Measurements from ENCODE around the gene DCANP1.

The DCANP1 gene

DNA sequence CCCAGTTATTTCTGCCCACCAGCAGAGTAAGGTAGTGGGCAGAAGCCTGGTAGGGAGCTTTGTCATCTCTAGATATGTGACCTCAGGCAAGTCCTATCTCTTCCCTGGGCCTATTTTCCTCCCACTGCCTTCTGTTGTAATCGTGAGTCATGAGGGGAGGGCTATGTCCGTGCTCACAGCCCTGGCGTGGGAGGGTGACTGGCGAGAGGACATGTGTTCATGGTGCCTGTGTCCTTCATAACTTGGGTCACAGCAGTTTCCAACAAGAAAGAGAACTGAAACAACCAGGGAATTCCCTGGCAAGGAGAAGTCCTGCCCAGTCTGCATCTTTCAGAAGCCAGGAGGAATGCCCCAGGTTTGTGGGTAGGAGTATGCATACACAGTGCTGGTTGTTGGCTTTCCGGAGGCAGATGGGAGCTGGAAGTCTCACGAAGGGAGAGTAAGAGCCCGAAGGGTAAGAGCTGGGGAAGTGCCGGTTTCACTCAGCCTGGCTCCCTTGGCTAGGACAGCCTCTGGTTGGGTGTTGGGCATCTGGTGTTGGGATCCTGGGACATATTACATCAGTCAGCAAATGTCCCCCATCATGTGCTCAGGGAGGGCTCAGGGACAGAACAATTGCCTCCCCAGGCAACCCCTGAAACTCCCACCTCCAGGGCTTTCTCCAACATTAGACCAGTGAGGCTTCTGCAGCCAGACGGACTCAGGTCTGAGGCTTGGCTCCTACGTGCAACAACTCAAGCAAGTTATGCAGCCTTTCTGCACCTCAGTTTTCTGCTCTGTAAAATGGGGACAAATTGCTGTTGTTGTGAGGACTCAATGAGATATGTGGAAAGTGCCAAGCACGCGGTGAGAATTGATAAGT, 9.3 kb upstream of the DCANP1 start:
- DNase-seq = no peak

- DNase-seq = no peak
Observed at GRCh38 chr5:135455876-135456237, 8.7 kb upstream of the DCANP1 start.

- DNase-seq = no peak
Observed at GRCh38 chr5:135454946-135455345, 7.8 kb upstream of the DCANP1 start.

GRCh38 chr5:135453613-135454012, 6.5 kb upstream of the DCANP1 start:
- DNase-seq = no peak

GRCh38 chr5:135452321-135453030, 5.3 kb upstream of the DCANP1 start, which contains the start of gene TIFAB:
TSS of gene TIFAB (minus strand) at chr5:135452351. CDS start at chr5:135449939, 2,412 bp downstream.
- peak; percentile 23 for DNase-seq

- DNase-seq = no peak
Observed at GRCh38 chr5:135451581-135452320, 4.6 kb upstream of the DCANP1 start.

DNA sequence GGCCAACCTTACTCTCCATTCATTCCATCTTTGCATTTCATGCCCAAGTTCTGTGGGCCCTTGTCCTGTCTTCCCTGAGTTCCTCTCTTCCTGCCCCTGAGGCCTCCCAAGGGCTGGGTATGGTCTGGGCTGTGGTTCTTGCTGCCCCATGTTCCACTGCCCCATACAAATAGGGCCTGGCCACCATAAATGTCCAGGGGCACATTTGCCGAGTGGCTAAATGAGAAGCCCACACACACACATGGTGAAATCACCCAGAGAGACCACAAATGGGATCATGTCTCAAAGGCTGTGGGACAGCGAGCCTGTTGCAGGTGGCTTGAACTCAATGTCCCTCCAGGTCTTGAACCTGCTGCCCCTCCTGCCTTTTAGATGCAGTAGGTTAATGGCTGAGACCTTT, 3.8 kb upstream of the DCANP1 start:
- DNase-seq = no peak

DNA sequence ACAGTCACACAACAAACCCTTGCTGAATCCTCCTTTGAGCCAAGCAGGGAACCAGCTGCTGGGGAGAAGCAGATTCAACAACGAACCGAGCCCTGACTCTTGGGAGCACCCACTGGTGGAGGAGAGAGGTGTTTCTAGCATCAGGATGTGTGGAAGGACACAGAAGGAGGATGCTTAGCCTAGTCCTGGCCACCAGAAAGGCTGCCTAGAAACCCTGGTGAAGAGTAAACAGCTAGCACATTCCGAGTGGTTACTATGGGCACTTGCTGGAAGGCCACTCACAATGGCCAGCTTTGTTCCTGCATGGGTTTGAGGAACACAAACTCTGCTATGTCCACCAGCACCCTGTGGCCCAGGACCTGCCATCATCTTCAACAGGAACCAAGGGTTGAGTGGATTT, 3.2 kb upstream of the DCANP1 start:
- DNase-seq = no peak

DNA sequence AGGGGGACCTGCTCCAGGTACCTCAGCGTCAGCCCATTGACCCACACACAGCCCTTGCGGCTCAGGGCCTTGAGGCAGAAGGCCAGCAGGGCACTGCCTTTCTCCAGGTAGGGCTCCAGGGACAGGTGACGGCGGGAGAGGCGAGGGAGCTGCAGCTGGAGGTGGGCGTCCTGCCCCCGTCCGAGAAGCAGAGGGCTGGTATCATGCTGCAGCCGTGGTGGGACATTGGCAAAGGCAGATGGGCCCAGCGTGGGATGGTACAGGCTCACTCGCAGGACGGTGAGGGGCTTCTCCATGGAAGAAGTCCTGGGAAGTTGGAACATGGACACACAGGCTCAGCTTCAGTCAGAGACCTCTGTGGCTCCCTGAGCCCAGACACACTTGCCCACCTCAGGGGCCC, 2.5 kb upstream of the DCANP1 start:
- DNase-seq = no peak

GRCh38 chr5:135448791-135449507, 1.8 kb upstream of the DCANP1 start:
- DNase-seq = no peak

DNA sequence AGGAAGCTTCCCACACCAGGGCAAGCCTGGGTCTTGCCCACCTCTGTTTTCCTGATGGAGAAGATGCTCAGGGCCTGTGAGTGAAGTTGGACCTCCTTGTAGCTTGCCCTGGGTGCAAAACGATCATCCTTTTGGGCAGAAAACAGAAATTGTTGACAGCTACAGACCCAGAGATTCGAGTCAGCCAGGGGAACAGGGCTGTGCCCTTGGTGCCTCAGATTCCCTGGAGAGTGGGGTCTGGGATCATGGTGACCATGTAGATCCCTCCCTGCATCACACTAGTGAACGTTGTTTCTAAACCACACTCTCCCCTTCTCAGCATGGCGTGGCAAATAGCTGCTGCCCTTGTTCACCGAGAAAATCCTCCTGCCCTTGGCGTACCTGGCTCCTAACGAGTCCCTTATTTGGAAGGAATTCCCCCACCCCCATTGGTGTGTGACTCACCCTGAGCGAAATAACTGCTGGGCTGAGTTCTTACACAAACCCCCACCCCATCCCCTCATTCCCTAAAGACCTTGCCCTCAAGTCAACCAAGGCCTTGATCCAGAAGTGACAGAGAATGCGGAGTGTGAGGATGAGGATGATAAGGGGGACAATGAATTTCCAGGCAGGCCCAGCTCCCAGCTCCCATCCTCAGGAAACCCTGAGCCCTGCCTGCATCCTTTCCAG, 1.1 kb upstream of the DCANP1 start:
- DNase-seq = no peak

DNA sequence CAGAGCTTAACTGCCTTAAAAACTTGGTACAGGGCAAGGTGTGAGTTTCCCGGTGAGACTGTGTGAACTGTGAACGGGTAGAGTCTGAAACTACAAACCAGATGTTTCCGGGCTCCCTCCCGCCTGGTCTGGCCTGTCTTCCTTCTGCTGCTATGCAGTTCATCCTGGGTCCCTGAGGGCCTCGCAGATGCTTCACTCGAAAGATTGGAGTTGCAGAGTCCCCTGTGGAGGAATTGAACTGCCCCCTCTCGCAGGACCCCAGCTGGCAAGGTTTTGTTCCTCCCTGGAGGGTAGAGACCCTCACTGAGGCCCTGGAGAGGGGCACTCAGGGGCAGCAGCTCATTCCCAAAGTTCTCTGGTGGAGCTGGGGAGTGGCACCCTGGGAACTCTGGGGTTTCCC, 533 bp downstream of the DCANP1 start:
- no peak for DNase-seq

GRCh38 chr5:135446206-135446605, 942 bp downstream of the DCANP1 start:
- DNase-seq = no peak

GRCh38 chr5:135445306-135445985, 1.7 kb downstream of the DCANP1 start:
- DNase-seq = no peak

- DNase-seq = no peak
Observed at GRCh38 chr5:135444881-135445280, 2.3 kb downstream of the DCANP1 start.

DNA sequence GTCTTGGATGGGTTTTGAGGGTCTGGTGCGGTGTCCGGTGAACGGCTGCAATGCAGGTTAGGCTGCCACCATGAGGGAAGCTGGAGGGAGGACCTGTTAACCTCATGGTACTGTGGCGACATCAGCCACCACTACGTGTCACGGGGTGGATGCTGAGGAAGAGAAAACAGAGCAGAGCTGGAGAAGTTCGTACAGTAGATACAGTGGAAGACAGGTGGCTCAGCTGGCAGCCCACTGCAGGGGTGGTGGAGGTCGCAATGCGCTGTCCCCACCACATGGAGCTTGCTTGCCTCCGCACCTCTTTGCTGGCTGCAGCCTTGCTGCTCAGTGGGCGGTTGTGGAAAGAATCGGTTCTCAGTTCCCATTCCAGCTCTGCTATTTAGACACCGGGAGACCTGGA, 2.8 kb downstream of the DCANP1 start:
- no peak for DNase-seq

GRCh38 chr5:135443161-135443960, 3.8 kb downstream of the DCANP1 start:
- DNase-seq = no peak

DNA sequence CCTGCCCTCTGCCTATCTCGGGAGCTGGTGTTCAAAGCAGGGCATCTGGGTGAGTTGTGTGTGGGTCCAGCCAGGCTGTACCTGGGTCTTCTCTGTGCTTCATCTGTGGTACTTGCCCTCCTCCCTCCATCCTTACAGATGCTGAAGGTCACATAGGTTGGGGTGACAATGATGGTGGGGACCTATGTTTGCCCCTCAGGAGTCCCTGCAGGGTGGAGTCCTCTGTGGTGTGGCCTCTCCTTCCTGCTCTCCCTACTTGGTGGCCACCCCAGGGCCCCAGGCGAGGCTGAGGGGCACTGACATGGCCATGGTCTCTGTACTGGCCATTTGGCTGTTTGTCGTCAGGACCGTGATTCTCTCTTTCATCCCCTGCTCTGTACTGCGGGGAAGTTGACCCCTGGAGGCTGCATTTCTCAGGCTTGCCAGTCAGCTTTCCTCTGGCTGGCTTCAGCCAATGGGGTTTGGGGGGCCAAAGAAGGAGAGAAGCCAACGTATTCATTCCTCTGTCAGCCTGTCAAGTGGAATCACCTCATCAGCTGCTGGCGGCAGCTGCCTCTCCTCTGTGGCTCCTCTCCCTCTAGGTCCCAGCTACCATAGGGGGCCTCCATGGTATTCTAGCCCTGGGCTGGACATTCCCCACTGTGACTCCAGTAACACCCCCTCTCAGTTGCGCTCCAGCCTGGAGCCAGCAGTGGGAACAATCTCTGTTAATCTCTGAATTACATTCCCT, 4.6 kb downstream of the DCANP1 start:
- no peak for DNase-seq

GRCh38 chr5:135441919-135442318, 5.2 kb downstream of the DCANP1 start:
- no peak for DNase-seq

DNA sequence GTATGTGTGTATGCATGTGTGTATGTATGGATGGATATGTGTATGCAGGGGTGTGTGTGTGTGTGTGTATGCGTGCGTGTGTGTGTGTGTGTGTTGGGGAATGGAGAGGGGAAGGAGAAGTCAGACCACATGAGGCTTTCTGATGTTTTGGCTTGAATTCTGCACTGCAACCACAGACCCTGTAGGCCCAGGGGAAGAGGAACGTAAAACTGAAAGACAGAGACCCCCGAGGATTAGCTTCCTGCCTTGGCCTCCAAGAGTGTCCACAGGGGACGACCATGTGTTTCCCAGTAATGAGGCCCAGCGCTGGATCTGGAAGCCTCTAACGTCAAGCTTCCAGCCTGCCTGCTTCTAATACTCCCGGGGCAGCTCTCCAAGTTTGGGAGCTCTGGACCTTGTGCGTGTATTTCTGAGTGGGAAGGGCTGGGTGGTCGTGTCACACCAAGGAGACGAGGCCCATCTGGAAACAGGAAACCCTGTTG, 5.8 kb downstream of the DCANP1 start:
- no peak for DNase-seq
